ENCODE results near the gene IL6R.
A peak's percentile ranks its signal among the peaks of the same experiment; 100 is the strongest.
"Not testable (repeated sequence)": the region's sequence is repeated elsewhere in the genome, so short reads cannot be mapped to it uniquely, and the experiment has no call there.

The IL6R gene

DNA sequence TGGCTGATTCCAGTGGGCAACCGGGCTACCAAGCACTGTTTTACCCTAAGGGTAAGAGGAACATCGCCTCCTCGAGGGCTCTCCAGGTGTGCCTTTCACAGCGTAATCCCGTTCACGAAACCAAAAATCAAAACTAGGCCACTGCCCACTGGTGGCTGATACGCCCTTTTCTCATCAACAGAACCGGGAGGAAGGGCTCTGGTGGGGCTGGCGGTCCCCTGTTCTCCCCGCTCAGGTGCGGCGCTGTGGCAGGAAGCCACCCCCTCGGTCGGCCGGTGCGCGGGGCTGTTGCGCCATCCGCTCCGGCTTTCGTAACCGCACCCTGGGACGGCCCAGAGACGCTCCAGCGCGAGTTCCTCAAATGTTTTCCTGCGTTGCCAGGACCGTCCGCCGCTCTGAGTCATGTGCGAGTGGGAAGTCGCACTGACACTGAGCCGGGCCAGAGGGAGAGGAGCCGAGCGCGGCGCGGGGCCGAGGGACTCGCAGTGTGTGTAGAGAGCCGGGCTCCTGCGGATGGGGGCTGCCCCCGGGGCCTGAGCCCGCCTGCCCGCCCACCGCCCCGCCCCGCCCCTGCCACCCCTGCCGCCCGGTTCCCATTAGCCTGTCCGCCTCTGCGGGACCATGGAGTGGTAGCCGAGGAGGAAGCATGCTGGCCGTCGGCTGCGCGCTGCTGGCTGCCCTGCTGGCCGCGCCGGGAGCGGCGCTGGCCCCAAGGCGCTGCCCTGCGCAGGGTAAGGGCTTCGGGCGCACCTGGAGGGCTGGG lies at the start of gene IL6R:
IL6R (plus strand) TSS at position 360 of the 763 bp plus-strand sequence; CDS start at position 647, 287 bp downstream.
- peak; percentile 89 for DNase-seq

DNA sequence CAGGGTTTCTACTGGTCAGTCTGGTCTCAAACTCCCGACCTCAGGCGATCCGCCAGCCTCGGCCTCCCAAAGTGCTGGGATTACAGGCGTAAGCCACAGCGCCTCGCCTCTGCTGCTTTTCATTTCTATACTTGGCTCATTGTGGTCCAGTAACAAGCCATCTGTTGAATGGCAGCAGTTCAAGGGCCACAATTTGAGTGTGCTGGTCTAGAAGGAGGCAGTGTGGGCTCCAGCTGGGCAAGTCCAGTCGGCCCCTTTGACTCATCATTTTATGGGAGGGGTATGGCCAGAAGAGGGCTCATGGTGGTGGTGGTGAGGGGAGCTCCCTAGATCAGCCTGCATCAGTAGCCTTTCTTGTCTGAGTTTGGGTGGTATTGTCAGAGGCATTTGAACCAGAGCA lies 46.6 kb upstream of the IL6R start:
- no peak for DNase-seq

DNA sequence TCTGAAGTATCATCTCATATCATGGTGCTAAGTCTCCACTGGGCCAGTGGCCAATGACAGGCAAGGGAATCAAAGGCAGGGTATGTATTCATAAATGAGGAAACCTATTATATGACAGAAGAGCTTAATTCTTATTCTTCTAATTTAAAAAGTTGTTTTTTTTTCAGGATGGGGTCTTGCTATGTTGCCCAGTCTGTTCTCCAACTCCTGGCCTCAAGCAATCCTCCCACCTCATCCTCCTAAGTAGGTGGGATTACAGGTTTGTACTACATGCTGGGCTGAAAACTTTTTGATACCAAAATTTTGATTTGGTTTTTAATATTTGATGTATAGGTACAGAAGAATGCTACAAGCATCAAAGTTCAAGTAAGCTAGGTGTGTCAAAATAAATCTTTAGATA lies 44.9 kb upstream of the IL6R start:
- no peak for DNase-seq

DNA sequence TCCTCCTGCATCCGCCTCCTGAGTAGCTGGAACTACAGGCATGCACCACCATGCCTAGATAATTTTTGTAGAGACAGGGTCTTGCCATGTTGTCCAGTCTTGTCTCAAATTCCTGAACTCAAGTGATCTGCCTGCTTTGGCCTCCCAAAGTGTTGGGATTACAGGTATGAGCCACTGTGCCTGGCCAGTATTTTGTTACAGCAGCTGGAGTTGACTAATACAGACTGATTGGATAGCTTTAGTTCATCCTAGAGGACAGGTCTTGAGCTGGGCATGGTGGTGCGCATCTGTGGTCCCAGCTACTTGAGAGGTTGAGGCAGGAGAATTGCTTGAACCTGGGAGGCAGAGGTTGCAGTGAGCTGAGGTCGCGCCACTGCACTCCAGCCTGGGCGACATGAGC lies 44.3 kb upstream of the IL6R start:
- DNase-seq = not testable (repeated sequence)

DNA sequence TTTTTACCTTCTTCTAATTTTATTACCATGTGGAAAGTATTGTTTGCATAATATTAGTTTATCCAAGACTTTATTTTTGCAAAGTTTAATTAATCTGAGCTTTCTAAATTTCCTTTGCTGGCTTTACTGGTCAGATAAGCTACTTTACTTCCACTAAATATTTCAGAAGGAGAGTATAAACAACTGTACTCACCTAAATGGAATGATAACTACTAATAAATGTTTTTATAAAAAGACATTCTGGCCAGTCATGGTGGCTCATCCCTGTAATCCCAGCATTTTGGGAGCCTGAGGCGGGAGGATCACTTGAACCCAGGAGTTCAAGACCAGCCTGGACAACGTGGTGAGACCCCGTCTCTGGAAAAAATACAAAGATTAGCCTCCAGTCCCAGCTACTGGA lies 43.8 kb upstream of the IL6R start:
- DNase-seq = no peak

DNA sequence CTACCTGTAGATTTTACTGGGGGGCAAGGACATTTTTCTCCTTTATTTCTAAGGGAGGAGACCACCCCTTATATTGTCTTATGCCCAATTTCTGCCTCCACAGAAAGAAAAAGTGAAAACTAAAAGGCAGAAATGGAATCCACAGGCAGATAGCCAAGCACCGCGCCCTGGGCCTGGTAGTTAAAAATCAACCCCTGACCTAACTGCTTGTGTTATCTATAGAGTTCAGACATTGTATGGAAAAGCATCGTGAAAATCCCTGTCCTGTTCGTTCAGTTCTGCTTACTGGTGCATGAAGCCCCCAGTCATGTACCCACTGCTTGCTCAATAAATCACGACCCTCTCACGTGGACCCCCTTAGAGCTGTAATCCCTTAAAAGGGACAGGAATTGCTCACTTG lies 33.7 kb upstream of the IL6R start:
- DNase-seq = no peak

DNA sequence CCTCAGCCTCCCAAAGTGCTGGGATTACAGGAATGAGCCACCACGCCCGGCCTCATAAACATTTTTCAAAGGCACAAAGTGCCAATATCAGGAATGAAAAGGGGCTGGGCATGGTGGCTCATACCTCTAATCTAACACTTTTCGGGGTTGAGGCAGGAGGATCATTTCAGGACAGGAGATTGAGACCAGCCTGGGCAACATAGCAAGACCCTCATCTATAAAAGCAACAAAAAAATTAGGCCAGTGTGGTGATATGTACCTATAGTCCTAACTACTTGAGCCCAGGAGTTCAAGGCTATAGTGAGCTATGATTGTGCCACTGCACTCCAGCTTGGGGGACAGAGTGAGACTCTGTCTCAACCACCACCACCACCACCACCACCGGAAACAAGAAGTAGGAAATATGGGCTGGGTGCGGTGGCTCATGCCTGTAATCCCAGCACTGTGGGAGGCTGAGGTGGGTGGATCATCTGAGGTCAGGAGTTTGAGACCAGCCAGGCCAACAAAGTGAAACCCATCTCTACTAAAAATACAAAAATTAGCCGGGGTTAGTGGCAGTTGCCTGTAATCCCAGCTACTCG lies 31.3 kb upstream of the IL6R start:
- DNase-seq = not testable (repeated sequence)

DNA sequence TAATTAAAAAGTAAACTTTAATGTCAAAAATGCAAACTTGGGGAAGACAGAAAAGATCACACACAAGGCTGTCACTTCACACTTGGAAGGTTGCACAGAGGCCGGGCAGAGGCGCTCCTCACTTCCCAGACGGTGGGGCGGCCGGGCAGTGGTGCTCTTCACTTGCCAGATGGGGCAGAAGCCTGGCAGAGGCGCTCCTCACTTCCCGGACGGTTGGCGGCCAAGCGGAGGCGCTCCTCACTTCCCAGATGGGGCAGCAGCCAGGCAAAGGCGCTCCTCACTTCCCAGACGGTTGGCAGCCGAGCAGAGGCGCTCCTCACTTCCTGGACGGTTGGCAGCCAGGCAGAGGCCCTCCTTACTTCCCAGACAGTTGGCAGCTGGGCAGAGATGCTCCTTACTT lies 25.8 kb upstream of the IL6R start:
- no peak for DNase-seq

DNA sequence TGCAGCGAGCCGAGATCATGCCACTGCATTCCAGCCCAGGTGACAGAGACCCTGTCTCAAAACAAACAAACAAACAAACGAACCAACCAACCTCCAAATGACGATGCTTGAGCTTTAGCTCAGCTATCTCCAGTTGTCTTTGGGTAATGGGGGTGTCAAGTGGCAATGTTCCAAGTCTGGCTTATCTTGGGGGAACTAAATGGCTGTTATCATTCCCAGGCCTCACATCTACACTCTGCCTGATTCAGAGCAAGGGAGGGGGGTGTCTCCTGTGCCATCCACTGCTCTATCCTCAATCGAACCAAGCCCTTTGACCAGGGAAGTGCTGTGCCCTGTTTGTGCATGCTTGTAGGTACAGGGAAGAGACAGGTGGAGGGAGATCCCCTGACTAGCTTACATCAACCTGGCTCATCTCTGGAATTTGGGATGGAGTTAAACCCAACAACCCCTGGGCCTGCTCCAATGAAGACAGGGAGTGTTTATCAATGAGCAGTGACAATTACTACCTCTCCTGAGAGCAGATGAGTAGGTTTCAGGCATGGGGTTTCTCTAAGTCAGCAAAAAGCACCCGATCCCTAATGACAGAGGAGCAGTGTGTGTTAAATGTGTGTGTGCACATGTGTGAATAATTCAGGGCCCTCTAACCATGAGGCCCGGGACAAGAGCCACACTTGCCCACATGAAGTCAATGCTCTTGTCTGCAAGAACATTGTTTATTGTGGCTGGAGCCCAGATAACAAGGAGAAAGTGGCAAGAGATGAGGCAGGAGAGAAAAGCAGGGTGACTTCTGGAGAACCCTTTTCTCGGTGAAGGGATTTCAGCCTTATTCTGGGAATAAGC lies 20.3 kb upstream of the IL6R start:
- DNase-seq = no peak

DNA sequence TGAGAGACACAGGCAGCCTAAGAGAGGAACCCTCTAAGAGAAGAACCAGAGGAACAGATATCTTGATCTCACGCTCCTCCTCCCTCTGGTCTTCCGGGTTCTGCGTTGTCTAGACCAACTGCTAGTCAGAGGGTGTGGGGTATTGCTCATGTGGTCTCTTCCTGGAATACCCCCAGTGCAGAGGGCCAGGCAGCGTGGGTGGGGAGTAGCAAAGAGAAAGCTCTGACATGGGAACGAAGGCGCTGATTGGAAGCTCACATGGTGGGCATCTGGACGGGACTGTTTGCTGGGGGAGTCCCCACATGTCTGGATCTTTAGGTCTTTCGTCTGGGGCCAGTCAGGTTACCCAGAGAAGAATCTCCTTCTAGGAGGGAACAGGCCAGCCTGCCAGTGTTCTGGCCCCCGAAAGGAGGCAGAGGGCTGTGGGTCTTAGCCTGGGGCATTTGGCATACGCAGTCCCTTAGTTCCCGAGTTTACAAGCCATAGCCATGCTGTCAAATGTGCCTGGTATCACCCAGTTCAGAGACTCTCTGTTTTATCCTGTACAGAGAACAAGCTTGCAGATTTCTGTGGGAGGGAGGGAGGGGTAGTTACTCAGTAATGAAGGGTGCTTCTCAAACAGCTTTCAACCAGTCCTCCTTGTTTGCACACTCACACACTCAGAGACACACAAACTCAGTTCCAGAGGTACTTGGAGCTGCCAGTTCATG lies 18.3 kb upstream of the IL6R start:
- no peak for DNase-seq

DNA sequence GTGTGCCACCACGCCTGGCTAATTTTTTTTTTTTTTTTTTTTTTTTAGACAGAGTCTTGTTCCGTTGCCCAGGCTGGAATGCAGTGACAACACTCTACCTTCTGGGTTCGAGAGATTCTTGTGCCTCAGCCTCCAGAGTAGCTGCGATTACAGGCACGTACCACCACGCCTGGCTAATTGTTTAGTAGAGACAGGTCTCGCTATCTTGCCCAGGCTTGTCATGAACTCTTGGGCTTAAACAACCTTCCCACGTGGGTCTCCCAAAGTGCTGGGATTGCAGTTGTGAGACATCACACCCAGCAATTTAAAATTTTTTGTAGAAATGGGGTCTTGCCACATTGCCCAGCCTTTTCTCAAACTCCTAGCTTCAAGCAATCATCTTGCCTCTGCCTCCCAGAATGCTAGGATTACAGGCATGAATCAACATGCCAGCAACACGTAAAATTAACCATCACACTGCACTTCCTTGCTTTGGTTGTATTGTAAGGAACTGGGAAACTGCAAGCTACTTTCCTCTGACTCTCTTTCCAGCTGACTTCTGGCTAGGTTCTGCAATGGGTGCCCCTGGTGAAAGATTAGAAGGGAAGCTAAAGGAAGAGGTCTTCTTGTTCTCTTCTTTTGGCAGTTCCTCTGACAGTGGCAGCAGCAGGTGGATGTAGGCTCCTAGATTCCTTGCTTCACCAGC lies 13.9 kb upstream of the IL6R start:
- DNase-seq = no peak

DNA sequence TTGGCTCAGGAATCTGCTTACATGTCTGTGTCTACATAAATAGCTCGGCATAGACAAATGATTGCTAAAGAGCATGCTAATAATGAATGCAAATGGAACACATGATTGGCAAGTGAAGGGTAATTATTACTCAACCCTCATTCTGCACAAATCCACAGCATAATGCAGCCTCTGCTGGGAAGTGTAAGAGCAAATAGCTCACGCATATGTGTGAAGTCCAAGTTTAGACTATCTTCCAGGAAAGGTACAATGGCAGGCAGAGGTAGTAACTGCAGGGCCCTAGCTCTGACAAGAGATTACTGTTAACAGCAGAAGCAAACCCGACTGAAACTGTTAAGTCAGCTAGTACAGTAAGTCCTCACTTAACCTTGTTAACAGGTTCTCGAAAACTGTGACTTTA lies 7.0 kb upstream of the IL6R start:
- DNase-seq = no peak

DNA sequence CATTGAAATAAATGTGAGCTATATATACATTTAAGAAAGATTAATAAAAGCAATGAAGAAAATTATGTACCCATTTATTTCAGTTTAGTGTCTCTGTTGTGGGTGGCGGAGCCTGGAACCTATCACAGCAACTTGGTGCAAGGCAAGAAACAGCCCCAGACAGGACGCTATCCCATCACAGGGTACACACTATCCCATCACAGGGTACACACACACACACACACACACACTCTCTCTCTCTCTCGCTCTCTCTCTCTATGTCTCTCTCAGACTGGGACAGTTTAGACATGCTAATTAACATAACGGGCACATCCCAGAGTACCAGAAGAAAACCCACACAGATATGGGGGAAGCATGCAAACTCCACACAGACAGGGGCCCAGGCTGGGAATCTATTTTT lies 6.5 kb upstream of the IL6R start:
- DNase-seq = no peak

DNA sequence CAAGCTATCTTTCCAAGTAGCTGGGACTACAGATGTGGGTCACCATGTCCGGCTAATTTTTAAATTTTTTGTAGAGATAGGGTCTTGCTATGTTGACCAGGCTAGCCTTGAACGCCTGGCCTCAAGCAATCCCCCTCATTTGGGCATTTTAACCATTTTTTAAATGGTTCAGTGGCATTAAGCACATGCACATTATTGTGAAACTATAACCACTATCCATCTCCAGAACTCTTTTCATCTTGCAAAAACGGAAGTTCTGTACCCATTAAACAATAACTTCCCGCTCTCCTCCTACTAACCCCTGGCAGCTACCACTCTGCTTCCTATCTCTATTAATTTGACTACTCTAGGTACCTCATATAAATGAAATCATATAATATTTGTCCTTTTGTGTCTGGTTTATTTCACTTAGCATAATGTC lies 4.8 kb upstream of the IL6R start:
- no peak for DNase-seq

DNA sequence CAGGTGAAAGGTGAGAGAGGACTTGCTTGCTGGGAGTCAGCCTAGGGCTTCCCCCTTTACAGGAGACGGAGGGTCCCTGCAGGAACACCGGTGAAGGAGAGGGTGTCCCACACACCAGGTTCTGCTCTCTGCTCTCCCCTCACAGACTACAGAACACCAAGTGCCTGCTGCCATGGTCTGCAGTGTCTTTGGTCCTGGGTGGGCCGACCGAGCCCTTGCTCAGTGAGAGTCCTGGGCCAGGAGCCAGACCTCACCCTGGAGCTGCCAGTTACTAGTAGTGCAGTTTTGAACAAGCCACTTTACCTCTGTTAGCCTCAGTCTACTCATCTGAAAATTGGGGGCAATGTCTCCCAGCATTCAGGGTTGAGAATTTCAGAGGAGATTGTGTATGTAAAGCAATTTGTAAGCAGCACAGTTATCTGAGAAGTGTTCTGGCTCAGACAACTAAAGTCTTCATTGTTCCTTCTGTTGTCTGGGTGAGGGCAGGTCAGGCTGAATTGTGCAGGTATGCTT lies 2.7 kb upstream of the IL6R start:
- DNase-seq = no peak

DNA sequence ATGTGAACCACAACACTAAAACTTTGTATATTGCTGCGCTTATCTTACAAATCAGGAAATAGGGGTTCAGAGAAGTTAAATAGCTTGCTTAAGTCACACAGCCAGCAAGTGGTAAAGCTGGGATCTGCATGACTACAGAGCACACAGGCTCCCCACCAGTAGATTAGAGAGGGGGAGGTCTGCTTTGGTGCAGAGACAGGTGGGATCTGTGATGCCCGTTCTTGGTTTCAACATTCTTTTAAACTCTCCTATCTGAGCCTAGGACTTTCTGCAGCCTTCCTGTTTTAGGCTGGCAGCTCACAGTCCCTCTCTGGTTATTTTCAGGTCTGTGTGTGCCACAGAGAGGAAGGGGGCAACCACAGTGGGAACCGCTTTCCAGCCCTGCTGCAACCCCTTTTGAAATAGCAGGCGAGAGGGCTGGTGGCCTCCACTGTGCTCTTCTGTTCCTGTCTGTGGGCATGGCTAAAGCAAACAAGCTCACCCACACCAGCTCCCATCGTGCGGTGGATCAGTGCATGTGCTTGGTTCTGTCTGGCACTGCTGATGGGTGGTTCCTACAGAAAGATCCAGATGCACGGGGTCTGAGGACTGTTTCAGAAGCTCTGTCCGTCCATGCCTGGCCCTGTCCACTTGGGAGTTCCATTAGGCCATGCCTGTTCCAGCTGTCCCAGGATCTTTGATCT lies 1.7 kb upstream of the IL6R start:
- DNase-seq = peak; percentile 74

DNA sequence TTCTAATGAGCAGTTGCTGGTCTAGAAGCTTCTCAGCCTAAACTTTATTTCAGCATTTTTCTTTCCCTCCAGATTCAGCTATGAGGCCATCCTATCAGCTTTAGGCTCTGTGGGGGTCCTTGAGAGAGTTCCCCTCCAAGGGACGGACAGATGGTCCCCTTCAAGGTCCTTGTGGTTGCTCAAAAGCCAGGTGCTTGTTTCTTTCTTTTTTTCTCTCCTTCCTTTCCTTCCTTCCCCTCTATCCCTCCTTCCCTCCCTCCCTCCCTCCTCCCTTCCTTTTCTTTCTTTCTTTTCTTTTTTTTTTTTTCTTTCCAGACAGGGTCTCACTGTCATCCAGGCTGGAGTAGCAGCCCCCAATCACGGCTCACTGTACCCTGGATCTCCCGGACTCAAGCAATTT lies 1.2 kb upstream of the IL6R start:
- DNase-seq = no peak

DNA sequence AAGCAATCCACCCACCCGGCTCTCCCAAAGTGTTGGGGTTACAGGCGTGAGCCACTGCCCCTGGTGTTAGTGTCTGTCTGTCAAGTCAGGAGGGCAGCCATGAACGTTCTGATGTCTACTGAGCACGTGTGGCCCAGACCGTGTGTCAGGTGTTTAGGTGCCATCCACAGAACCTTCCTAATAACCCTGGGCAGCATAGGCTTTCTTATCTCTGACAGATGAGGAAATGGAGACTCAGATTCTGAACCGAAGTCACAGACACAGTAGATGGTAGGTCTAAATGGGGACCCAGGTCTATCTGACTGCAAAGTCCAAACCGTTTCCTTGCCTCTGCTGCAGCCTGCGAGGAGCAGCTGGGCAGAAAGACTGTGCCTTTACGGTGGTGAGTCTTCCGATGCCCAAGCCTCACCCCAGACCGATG lies 622 bp upstream of the IL6R start:
- peak; percentile 84 for DNase-seq

DNA sequence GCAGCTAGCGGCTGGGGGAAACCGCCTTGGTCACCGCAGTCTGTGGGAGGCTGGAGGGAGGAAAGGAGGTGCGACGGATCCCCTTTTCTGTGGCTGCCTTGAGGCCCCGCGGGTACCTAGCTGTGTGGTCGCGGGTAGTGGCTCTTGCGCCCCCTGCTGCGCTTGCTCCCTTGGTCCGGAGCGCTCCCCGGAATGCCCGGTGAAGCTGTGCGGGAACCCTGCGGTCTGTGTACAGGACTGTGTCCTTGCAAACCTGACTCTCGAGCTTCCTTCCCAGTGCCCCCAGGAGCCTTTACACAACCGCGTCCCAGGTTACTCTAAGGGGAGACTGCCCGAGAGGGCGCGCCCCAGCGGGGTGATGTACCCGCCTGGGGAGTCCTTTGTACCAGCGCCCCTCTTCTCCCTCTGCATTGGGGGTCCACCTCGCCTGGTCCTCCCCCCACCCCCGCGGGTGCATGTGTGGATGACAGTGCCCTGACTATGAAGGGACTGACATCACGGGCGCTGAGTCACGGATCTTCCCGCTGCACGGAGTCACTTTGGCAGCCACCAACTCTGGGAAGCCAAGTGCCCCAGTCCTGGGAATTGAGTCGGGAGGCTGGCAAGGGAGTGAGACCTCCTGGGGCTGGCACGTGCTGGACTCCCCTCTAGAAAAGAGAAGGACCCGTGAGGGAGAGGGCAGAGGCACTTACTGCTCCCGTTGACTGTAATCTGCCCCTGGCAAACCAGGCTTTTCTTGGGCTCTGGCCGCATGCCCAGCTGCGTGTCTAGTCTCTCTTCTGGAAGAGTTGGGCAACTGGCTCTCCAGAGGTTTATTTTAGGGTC lies 816 bp downstream of the IL6R start:
- no peak for DNase-seq

DNA sequence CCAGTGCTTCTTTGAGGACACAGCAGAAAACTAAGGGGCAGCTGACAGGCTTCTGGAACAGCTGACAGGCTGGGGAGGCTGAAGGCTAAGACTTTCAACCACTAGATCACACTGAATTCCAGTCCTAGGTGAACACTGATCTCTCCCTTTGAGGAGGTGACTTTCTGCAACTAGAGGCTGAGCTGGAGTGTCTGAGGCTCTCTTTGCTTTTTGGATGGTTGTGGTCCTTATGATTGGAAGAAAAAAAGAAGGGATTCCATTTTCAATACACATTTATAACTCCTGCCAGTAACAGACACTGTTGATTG lies 1.4 kb downstream of the IL6R start:
- peak; percentile 25 for DNase-seq

DNA sequence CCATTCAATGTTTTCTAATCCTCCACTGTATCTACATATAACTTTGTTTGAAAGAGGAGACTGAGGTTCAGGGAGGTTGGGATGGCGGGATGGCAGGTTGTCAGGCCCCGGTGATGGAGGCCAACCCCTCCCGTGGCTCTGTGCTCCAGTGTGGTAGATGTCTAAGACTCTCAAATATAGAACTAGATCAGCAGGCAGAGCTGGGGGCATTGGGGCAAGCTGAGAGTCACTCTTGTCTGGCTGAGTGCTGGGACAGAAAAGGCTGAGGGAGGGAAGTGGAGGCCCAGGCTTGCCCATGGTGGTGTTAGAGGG lies 1.7 kb downstream of the IL6R start:
- no peak for DNase-seq

All from KG1 (cell line).